ENCODE data around the gene PLA2G4E.

PLA2G4E gene

DNA sequence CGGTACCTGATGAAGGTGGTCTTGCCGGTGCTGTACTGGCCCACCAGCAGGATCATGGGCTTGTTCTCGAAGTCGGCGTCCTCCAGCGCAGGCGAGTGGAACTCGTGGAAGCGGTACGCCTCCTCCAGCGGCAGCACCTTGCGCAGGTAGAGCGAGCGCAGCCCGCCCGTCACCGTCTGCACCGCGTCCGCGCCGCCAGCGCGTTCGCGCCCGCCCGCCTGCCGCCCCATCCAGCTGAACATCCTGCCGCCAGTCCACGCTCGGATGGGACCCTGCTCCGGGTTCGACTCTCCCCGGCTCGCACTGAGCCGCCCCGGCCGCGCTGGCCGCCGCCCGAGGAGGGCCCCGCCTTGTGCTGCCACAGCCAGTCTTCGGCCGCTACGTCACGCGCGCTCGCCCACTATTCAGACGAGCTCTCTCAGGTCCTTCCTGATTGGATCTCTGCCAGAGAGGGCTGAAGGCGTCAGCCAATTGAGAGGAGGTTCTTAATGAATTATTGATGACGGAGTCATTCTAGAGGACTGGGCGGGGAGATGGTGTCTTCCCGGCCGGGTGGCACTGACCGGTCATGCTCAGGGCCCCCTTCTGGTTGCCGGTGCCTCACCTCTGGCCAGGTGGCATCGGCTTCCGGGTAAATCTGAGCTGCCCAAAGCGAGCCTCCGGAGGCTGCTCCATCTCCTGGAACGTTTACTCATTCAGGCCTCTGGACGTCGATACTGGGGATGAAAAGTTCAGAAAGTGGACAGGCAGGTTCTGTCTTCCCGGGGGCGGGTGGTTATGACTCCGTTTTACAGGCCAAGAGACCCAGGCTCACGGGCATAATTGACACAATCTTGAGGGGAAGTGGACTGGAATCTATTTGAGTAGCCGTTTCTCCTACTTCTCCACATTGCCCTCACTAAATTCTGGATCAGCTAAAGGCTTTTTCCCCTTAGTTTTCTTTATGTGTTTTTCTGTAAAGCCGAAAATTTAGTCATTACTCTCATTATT lies 48.3 kb downstream of the PLA2G4E start, which contains the start of gene EHD4:
TSS of gene EHD4 (minus strand) at position 305 of the 990 bp plus-strand sequence. CDS start at position 242, 63 bp downstream.
- DNase-seq: peak; percentile 90

DNA sequence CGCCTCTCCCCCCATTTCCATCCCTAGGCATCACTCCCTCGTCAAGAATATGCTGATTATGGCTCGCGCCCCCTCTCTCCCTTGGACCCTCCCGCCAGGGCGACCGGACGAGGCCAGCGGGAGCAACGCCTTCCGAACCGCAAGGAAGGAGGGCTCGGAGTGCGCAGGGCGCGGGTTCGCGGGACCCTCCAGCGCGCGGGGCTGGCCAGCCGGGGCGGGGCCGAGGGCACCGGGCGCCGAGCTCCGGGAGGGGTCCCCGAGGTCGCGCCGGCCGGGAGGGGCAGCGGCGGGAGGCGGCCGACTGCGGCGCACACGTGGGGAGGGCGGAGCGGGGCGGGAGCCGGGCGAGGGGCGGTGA lies 49.0 kb downstream of the PLA2G4E start:
- no peak for DNase-seq

DNA sequence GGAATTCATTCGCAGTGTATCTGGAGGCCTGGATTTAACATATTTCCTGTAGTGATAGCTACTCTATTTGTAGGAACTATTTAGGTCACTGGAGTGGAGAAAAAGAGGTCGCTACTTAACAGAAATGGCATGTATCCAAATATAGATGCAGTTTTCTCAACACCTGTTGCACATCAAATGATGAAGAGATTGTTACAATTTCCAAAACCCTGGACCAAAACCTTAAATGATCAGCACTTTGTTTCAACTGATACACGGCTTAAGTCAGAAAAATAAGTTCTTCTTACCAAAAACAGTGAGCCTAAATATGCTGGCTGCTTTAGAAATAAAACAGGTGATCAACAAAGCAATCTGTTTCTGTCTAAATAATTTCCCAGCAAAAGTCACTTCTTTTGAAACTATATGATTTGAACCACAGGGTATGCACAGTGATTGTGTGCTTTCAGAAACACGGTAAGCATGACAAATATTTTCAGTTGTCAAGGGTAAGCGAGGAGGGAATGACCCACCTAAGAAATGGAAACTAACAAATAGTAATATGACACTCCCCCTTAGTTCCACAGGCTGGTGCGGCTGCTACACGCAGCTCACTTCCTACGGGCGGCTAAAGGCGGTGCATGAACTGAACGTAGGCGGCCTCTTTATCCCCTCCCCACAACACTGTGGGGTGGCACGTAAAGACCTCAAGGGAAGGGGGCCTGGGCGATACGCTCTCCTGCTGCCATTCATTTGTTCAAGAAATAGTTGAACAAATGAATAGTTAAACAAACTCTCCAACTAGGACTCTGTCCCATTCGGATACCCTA lies 49.5 kb downstream of the PLA2G4E start:
- peak; percentile 55 for DNase-seq

DNA sequence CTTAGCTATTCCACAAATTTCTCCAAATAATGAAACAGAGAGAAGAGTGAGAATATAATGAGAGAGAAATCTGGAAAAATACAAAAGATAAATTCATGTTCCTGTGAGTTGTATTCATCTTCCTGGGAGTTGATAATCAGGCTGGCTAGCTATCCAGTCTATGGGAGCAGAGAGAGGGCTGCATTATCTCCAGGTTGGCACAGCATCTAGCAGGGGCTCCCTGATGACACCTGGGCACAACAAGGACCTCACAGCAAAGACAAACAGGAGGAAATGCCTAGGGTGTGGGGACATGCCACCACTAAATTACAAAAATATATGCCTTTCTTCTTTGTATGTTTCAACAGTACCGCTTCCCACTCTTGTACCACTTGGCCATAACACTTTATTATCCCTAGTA lies 50.4 kb downstream of the PLA2G4E start:
- no peak for DNase-seq

DNA sequence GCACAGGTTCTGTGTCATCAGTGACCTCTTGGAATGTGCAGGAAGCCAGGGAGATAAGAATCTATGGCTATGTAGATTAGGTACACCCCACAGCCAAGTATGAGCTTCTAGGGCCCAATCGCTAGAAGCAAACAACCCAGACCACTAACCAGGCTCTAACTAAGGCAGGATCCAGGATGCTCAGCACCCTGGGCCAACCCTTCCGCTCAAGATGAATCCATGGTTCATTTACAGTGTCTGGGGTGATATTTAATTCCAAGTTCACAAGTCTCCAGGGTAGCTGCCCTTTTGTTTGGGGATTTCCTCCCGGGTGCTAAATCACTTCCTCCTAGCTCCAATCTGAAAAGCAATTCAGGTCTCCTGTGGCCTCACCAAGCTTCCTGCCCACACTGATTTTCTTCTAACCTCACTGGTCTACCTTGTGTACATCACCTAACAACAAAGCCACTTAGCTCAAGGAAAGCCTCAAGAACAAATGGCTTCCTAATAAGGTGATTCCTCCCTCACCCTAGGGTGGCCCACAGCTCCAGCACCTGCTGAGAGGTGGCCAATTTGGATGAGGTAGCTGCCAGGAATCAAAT lies 50.9 kb downstream of the PLA2G4E start:
- no peak for DNase-seq

DNA sequence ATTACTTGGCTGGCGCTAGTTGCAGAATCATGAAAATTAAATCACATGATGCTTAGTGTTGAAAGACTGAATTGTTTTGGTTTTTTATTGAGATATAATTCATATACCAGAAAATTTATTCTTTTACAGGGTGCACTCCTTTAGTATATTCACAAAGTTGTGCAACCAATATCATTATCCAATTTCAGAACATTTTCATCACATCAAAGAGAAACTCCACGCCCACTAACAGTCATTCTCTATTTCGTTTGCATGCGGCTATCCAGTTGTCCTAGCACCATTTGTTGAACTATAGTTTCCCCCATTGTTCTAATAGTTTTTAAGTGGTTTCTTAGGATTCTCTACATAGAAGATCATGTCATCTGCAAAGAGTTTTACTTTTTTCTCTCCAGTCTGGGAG lies 52.1 kb downstream of the PLA2G4E start:
- no peak for DNase-seq

DNA sequence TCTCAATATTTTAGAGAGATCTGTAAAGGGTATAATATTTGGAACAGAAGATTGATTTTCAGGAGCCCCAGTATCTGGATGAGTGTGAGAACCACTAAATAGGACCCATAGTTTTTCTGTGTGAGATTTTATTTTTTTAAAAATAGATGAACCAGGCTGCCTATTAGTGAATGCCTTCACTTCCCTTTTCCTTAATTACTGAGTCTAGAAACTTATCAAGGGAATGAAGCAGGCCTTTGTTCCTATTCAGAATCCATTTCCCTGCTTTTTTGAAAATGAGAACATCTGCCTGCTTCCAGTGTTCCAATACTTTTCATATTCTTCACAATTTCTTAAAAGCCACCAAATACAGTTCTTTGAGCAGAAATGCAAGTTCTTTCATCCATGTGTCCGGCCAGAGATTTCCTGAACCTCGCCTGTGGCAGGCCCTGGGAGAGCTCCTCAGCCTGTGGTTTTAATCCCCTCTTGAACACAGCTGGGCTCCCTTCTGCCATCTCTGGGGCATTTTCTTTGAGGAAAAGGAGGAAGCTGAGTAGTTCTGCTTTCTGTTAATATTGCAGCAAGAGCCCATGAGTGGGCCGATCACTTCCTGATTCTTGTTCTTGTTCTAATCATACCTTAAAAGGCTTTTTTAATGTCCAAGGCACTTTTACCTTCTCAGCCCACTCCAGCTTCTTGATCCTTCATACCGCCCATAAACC lies 53.2 kb downstream of the PLA2G4E start:
- no peak for DNase-seq

DNA sequence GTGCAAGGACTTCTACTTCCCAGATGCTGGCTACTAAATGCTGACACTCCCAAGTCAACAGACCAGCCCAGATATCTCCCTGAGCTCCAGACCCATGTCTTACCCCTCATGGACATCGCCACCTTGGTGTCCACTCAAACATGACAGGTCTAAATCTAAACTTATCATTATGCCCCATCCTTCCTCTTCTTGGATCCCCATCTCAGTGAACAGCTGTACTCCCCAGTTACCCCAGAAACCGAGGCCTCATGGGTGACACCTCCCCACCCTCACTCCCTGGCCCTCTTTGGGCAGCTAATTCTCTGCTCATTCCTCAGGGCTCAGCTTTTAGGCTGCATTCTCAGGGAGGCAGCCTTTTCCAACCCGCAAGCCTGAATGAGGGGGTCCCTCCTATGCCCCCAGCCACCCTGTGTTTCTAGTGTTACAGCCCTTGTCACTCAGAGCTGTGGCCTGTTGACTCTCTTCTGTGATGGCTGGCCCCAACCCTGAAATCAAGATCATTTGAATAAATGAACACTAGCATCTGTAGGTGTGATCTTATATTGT lies 53.8 kb downstream of the PLA2G4E start:
- no peak for DNase-seq

DNA sequence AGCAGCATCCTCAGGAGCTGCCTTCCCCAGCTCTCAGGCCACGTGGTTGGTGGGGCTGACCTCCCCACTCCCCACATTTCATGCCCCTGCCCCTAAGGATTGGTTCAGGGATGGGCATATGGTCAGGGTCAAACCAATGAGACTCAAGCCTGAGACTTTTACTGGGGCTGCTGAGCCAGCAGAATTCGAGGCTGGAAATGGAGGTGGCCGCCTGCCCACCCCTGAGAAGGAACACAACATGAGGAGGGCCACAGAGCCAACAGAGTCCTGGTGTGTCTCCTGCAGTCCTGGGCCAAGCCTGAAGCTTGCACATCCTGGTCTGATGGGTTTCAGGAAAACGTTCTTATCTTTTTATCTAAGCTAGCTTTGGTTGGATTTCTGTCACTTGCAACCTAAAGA lies 54.4 kb downstream of the PLA2G4E start:
- no peak for DNase-seq

DNA sequence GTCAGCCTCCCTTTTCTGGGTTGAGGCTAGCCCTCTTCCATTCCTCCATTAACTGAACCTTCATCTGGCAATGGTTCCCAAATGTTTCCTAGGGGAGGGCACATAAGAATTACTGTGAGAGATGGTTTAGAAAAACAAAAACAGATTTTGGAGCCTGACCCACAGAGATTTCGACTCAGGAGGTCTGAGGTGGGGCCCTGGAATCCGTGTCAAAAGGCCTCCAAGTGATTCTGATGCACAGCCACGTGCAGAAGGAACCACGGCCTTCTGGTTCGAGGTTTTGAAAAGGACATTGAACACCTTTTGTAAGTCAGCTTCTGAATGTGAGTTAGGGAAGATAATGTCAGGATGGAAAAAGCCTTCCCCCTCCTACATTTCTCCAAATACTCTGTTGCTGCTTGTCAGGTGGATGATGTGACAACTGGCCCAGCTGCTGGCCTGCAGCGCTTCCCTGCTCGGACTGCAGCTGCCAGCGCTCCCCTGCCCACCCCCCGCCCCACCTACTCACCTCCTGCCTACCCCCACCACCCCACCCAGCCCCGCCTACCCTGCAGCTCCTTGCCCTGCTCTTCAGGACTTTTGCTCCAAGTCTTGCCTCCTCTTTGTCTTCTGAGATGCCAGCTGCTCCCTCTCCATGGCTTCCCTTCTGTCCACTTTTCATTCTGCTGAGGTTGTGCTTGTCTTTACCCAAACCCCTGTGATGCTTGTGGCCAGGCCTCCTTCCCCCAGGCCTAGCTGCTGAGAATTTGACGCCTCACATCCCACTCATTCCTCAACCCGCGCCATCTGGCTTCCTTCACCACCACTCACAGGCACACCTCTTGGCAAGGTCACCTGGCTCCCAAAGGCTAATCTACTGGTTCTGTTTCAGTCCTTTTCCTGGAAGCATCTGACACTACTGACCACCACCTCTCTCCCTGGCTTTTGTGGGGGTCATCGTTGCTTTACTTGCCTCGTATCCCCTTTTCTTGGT lies 55.1 kb downstream of the PLA2G4E start:
- DNase-seq: no peak

DNA sequence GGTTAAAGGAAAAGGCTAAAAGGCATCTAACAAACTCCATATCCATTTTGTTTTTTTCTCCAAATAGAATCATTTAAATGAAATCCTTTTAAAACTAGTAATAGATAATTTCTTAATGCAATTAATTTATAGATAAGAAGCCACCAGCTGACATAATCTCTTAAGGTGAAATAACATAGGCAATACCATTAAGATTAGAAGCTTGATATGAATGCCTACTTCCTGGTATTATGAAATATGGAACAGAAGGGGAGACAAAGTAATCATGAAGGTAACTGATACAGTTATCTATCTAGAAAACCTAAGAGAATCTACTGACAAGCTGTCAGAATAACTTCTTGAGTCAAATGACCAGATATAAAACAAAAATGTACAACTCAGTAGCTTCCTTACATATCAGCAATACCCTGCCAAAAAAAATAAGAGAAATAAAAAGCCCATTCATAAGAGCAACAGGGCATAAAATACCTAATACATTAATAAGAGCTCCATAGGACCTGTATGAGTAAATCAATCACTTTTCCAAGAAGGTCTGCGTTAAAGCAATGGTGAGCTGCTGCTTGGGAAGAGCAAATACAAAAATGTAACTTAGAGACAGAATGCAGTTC lies 59.1 kb downstream of the PLA2G4E start:
- DNase-seq: no peak

DNA sequence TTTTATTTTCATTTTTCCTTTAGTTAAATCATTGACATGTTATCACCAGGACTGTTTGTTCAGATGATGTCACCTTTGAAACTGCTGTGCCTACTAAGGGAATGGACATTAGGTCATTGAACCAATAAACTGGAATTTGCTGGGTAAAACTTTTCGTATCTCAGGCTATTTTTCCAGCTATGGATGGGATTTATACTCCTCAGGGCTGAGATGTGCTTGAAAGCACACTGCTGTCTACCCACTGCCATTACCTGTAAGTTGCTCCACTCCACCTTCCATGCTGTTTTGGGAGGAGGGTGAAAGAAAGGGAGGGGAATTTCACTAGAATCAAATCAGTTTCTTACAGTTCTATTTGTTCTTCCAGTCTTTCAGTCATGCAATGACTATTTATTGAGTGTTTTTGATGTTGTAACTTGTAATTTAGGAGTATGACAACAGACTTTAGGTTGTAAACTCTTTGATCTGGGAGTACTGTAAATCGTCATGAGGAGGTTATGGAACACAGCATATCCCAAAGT lies 59.8 kb downstream of the PLA2G4E start:
- DNase-seq: no peak

DNA sequence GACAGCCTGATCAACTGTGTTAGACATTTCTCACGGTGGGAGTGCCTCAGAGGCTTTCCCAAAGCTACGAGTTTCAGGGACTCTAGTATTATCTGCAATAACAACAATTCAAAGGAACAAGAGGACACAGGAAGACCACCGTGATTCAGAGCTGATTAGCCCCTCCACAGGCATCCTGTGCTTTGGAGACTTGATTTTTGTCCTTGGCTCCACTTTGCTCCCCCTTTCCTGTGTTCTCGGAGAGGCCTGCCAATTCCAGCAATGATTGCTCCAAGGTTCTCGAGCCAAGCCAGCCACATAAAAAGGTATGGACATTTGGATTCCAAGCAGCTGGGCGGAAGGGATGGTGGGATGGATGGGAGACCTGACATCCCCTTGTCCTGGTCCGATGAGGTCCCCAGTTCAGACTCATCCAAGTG lies 62.8 kb downstream of the PLA2G4E start:
- DNase-seq: no peak

DNA sequence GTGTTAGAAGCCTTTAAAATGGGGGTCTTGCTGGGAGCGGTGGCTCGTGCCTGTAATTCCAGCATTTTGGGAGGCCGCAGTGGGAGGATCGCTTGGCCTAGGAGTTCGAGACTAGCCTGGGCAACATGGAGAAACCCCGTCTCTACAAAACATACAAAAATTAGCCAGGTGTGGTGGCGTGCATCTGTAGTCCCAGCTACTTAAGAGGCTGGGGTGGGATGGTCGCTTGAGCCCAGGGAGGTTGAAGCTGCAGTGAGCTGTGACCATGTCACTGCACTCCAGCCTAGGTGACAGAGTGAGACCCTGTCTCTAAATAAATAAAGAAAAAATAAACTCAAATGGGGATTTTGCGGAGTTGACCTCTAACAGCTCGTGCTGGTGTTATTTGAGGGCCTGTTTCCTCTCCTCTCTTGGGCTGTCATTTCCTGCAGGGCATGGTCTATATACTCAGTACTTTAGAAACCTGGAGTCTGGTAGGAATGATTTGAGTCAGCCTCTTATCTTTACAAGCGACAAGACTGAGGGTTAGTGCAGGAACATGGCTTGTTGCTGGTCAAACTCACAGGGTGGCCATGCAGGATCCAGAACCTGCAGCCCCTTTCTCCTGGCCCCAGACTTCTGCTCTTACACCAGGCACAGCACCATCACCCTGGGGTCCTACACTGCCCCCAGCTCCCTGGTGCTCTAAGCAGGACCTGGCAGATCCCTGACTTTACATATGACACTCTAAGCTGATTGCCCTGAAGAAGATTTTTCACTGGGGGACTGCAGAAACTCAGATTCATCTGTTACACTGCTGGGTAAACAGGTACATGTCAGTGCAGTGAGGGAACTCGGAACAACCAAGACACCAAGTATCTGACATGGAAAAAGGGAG lies 63.6 kb downstream of the PLA2G4E start:
- no peak for DNase-seq

DNA sequence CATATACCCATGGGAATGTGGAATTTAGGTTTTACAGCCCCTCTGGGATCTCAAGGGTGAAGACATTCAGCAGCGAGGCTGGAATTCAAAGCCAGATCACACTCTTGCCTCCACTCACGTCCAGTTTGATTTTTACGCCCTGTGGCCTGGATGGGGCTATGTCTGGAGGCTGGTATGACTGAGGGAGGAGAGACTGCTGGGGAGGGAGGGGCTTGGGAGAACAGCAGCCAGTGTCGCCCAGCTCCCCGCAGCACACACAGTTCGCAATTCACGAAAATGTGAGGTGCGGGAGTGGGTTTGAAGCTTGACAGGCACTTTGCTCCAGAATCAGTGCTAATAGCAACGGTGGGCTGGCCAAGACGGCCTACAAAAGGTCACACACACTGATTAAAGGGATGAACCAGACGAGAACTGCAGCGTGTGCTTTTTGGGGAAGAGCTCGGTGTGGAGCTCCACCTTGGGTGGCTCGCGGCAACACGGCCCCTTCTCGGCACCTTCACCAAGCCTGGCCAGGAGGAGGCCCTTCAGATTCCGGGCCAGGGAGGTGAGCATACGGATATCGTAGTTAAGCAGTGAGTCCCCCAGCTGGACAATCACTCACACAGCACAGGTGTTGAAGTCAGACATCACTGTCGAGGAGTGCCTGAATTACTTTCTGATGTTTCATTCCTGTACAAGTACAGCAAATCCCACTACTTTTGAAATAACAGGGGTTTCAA lies 64.9 kb downstream of the PLA2G4E start:
- DNase-seq: no peak

DNA sequence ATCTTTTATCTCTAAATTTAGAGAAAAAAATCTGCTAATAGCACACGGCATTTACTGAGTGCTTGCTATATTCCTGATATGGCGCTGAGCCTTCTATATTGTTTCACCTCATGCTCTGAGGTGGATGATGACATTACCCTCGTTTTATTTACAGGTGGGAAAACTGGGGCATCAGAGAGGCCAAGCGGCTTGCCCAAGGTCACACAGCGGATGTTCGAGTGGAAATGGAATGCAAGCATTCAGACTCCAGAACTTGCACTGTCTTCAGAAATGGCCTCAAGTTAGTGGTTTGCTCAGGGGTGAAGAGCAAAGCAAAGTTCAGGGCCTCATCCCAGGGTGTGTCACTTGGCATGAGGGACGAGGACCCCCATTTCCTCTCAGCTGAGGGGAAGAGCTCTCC lies 65.7 kb downstream of the PLA2G4E start:
- no peak for DNase-seq

DNA sequence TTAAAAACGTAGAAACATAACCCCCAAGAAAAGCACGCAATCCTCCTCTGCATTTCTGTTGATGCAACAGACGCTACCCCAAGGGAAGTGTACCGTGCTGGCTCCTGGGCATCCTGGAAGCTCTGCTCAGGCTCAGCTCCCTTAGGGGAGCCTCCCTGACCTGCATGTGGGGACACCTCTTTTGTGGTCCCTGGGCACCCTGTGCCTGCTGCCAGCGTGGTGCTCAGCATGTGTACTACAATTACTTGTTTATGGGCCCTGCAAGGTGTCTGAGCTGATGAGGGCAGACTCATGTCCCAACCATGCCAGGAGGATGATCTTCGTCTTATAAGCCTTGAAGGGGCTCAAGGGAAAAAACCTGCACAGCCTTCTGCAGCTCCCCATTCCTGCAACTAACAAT lies 66.8 kb downstream of the PLA2G4E start:
- no peak for DNase-seq

DNA sequence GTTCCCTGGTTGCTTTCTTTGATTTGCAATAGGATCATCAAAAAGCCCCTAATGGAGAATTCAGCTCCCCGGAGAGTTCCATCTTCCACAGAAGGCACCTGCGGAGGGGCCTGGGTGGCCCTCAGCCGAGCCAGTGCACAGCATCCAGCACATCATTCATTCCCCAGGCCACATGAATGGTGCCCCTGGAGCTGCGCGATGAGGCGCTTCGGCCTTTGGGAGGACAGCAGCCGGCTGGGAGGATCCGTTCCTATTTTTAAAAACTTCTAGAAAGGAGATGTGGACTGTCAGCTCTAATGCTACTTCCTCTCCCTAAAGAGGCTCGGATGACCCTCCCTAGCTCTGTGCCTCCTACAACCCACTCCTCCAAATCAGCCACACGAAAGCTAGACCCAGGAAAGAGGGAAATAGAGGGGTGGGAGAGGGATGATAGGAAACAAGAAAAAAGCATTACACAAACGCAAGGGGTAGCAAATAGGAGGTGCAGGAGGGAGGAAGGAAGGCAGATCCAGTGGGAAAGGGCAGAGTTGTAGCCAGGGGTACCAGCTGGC lies 68.8 kb downstream of the PLA2G4E start:
- no peak for DNase-seq

DNA sequence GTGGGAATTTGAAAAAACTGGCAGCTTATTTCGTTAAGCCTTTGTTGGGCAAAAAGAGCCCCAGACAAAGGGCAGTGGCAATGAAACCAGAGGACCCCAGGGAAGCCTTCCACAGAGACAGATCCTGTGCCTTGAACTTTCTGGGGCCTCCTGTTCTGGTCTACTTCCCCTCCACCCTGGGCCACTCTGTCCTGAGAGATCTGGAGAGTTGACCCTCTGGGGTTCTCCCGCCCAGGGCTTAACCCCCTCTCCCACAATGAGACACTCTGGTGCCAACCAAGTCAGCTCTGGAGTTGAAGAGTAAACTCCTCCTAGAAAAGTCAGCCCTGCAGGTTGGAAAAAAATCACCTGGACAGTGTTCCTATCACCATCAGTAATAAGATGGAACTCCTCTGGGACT lies 69.3 kb downstream of the PLA2G4E start:
- no peak for DNase-seq

Data from activated T-cell treated with anti-CD3 and anti-CD28 coated beads for 4 hours (primary cell).